ENCODE measurements around the gene ANGPT4. TPM values are rescaled to one million over a fixed set of nuclear protein-coding genes. Genes with fewer than 3 reads are reported as not detected.

Gene ANGPT4
- total RNA-seq, 1 donor from 2014 or later: 0.22 TPM

GRCh38 chr20:844473-845225 lies 71.5 kb downstream of the ANGPT4 start:
- H3K9me3 Mint-ChIP-seq (ENCODE audit: unreplicated experiment): peaks cover 19% of the 10 kb centered on the region
- H3K36me3 Mint-ChIP-seq (ENCODE audit: unreplicated experiment): peaks cover 8% of the 10 kb centered on the region
- H3K4me3 Mint-ChIP-seq (ENCODE audit: unreplicated experiment): peak overlapping the region; percentile 87
- peak; percentile 91 for DNase-seq
- H3K4me1 Mint-ChIP-seq (ENCODE audit: low read depth, unreplicated experiment): peaks cover 21% of the 10 kb centered on the region
- no peak for TF ChIP-seq CTCF (IDR thresholded peaks at IDR 0.05; ENCODE audit: partially characterized antibody, unreplicated experiment)
- peak overlapping the region; percentile 95 for H3K27ac Mint-ChIP-seq (ENCODE audit: unreplicated experiment)
- H3K27me3 Mint-ChIP-seq (ENCODE audit: unreplicated experiment): peaks cover 10% of the 10 kb centered on the region

- TF ChIP-seq CTCF (IDR thresholded peaks at IDR 0.05; ENCODE audit: partially characterized antibody, unreplicated experiment): no peak
- H3K36me3 Mint-ChIP-seq (ENCODE audit: unreplicated experiment): peaks cover 8% of the 10 kb centered on the region
- peaks cover 10% of the 10 kb centered on the region for H3K27me3 Mint-ChIP-seq (ENCODE audit: unreplicated experiment)
- H3K9me3 Mint-ChIP-seq (ENCODE audit: unreplicated experiment): peaks cover 19% of the 10 kb centered on the region
- peak overlapping the region; percentile 87 for H3K4me3 Mint-ChIP-seq (ENCODE audit: unreplicated experiment)
- peaks cover 23% of the 10 kb centered on the region for H3K4me1 Mint-ChIP-seq (ENCODE audit: low read depth, unreplicated experiment)
- no peak for DNase-seq
- peak overlapping the region; percentile 95 for H3K27ac Mint-ChIP-seq (ENCODE audit: unreplicated experiment)
These were observed 72.2 kb downstream of the ANGPT4 start for GRCh38 chr20:843912-844311.

DNA sequence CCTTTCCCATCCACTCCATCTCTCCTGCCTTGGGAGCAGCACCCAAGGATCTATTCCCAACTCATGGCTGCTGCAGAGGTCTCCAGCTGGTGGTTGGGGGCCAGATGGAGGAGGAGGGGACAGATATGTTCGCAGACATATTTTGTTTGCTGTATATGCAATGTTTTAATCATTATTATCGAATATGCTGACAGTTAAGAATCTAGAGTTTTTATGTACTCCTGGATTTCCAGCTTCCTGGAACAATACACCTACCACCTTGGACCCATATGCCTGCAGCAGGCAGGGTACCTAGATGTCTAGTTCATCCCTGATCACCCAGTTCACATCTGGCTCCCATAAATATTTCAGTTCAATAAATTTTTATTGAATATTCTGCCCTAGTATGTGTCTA lies 73.6 kb downstream of the ANGPT4 start:
- H3K9me3 Mint-ChIP-seq (ENCODE audit: unreplicated experiment): peaks cover 23% of the 10 kb centered on the region
- peak overlapping the region; percentile 57 for H3K4me3 Mint-ChIP-seq (ENCODE audit: unreplicated experiment)
- H3K4me1 Mint-ChIP-seq (ENCODE audit: low read depth, unreplicated experiment): peaks cover 29% of the 10 kb centered on the region
- peaks cover 15% of the 10 kb centered on the region for H3K27me3 Mint-ChIP-seq (ENCODE audit: unreplicated experiment)
- H3K27ac Mint-ChIP-seq (ENCODE audit: unreplicated experiment): peak overlapping the region; percentile 15
- H3K36me3 Mint-ChIP-seq (ENCODE audit: unreplicated experiment): peaks cover 14% of the 10 kb centered on the region
- no peak for TF ChIP-seq CTCF (IDR thresholded peaks at IDR 0.05; ENCODE audit: partially characterized antibody, unreplicated experiment)
- DNase-seq: no peak

GRCh38 chr20:841568-842546 lies 74.3 kb downstream of the ANGPT4 start:
- Mint-ChIP-seq H3K27me3 (ENCODE audit: unreplicated experiment) (peaks cover 15% of the 10 kb centered on the region), H3K4me1 (ENCODE audit: low read depth, unreplicated experiment) (peaks cover 29% of the 10 kb centered on the region), H3K36me3 (ENCODE audit: unreplicated experiment) (peaks cover 14% of the 10 kb centered on the region), H3K27ac (ENCODE audit: unreplicated experiment) (peak overlapping the region; percentile 76), H3K4me3 (ENCODE audit: unreplicated experiment) (peak overlapping the region; percentile 90), H3K9me3 (ENCODE audit: unreplicated experiment) (peaks cover 23% of the 10 kb centered on the region)
- no peak for TF ChIP-seq CTCF (IDR thresholded peaks at IDR 0.05; ENCODE audit: partially characterized antibody, unreplicated experiment)
- DNase-seq: no peak

All from glutamatergic neuron (in vitro differentiated cells).